Loucy (cell line): ENCODE data around the gene HOXA5.

Experiments used
- CTCF ChIP-seq: fragments of 200-600 bp; sonication (generic); conservative IDR thresholded peaks from 2 replicates; pipeline ENCODE4 v1.5.1; 2014; ENCODE audit warnings: mild to moderate bottlenecking, antibody characterized with exemption, low read length
- EZH2phosphoT487 ChIP-seq: fragments of 200-600 bp; IDR thresholded peaks from 2 replicates; pipeline ENCODE4 v1.6.1; 2018; ENCODE audit warnings: antibody characterized with exemption, mild to moderate bottlenecking, moderate library complexity, borderline replicate concordance

GRCh38 chr7:27132214-27132613 is 11.3 kb downstream of the HOXA5 start:
- TF ChIP-seq CTCF (no peak), EZH2phosphoT487 (no peak)
